ENCODE data around the gene PIP5K1B.

The PIP5K1B gene

GRCh38 chr9:68897577-68898145 lies 192.6 kb downstream of the PIP5K1B start:
- Histone ChIP-seq H3F3A (ENCODE audit: control insufficient read depth, insufficient read depth) (no peaks in the 10 kb centered on the region), H3K27ac (ENCODE audit: low read depth, low read length) (no peak overlapping the region), H3K4me2 (ENCODE audit: low read length) (no peak overlapping the region), H3K9me3 (ENCODE audit: control insufficient read depth, insufficient read depth, low read length) (no peaks in the 10 kb centered on the region), H3K79me2 (ENCODE audit: control insufficient read depth, low read length) (no peaks in the 10 kb centered on the region), H3K4me1 (ENCODE audit: control insufficient read depth, low read length) (peaks cover 14% of the 10 kb centered on the region), H3K36me3 (ENCODE audit: control insufficient read depth, low read length) (no peaks in the 10 kb centered on the region), H3K27me3 (ENCODE audit: control insufficient read depth, low read length) (peaks cover 6% of the 10 kb centered on the region; the same call in 1 of the 2 replicates), H3K9me2 (replicated peaks; ENCODE audit: control insufficient read depth, low read length) (no peaks in the 10 kb centered on the region), H4K20me1 (ENCODE audit: control insufficient read depth, insufficient read depth, low read depth, low read length) (no peaks in the 10 kb centered on the region), H3K4me3 (ENCODE audit: low read length) (no peak overlapping the region)
- TF ChIP-seq EZH2phosphoT487 (IDR thresholded peaks at IDR 0.05; ENCODE audit: borderline replicate concordance, low read length) (no peak), CTCF (IDR thresholded peaks at IDR 0.05; ENCODE audit: low read depth, low read length, poor library complexity, severe bottlenecking) (no peak)

GRCh38 chr9:68898781-68899439 lies 193.9 kb downstream of the PIP5K1B start:
- H3K4me3 ChIP-seq (ENCODE audit: low read length) = no peak overlapping the region
- no peaks in the 10 kb centered on the region for H4K20me1 ChIP-seq (ENCODE audit: control insufficient read depth, insufficient read depth, low read depth, low read length)
- no peak overlapping the region for H3K27ac ChIP-seq (ENCODE audit: low read depth, low read length)
- no peaks in the 10 kb centered on the region for H3K9me2 ChIP-seq (replicated peaks; ENCODE audit: control insufficient read depth, low read length)
- H3K79me2 ChIP-seq (ENCODE audit: control insufficient read depth, low read length) = no peaks in the 10 kb centered on the region
- TF ChIP-seq CTCF (IDR thresholded peaks at IDR 0.05; ENCODE audit: low read depth, low read length, poor library complexity, severe bottlenecking) (no peak), EZH2phosphoT487 (IDR thresholded peaks at IDR 0.05; ENCODE audit: borderline replicate concordance, low read length) (no peak)
- no peaks in the 10 kb centered on the region for H3K36me3 ChIP-seq (ENCODE audit: control insufficient read depth, low read length)
- no peak overlapping the region for H3K4me2 ChIP-seq (ENCODE audit: low read length)
- peaks cover 14% of the 10 kb centered on the region for H3K4me1 ChIP-seq (ENCODE audit: control insufficient read depth, low read length)
- H3K27me3 ChIP-seq (ENCODE audit: control insufficient read depth, low read length) = peaks cover 6% of the 10 kb centered on the region; the same call in 1 of the 2 replicates
- H3K9me3 ChIP-seq (ENCODE audit: control insufficient read depth, insufficient read depth, low read length) = no peaks in the 10 kb centered on the region
- no peaks in the 10 kb centered on the region for H3F3A ChIP-seq (ENCODE audit: control insufficient read depth, insufficient read depth)

GRCh38 chr9:68904454-68904853 lies 199.4 kb downstream of the PIP5K1B start:
- H4K20me1 ChIP-seq (ENCODE audit: control insufficient read depth, insufficient read depth, low read depth, low read length) = no peaks in the 10 kb centered on the region
- H3K4me1 ChIP-seq (ENCODE audit: control insufficient read depth, low read length) = no peaks in the 10 kb centered on the region
- H3K4me3 ChIP-seq (ENCODE audit: low read length) = no peak overlapping the region
- no peak overlapping the region for H3K4me2 ChIP-seq (ENCODE audit: low read length)
- no peaks in the 10 kb centered on the region for H3K27me3 ChIP-seq (ENCODE audit: control insufficient read depth, low read length)
- TF ChIP-seq CTCF (IDR thresholded peaks at IDR 0.05; ENCODE audit: low read depth, low read length, poor library complexity, severe bottlenecking) = no peak
- no peak for TF ChIP-seq EZH2phosphoT487 (IDR thresholded peaks at IDR 0.05; ENCODE audit: borderline replicate concordance, low read length)
- no peaks in the 10 kb centered on the region for H3K9me3 ChIP-seq (ENCODE audit: control insufficient read depth, insufficient read depth, low read length)
- no peaks in the 10 kb centered on the region for H3K79me2 ChIP-seq (ENCODE audit: control insufficient read depth, low read length)
- no peak overlapping the region for H3K27ac ChIP-seq (ENCODE audit: low read depth, low read length)
- H3K36me3 ChIP-seq (ENCODE audit: control insufficient read depth, low read length) = no peaks in the 10 kb centered on the region
- no peaks in the 10 kb centered on the region for H3F3A ChIP-seq (ENCODE audit: control insufficient read depth, insufficient read depth)
- H3K9me2 ChIP-seq (replicated peaks; ENCODE audit: control insufficient read depth, low read length) = no peaks in the 10 kb centered on the region
